GM19240 (cell line): ENCODE results near the gene TDRD9.

Experiments used
- DNase-seq: peaks from one replicate; pipeline ENCODE4 v3.0.0; 2011; ENCODE audit warnings: low spot score; ENCODE audit not compliant: insufficient read length

TDRD9 gene

DNA sequence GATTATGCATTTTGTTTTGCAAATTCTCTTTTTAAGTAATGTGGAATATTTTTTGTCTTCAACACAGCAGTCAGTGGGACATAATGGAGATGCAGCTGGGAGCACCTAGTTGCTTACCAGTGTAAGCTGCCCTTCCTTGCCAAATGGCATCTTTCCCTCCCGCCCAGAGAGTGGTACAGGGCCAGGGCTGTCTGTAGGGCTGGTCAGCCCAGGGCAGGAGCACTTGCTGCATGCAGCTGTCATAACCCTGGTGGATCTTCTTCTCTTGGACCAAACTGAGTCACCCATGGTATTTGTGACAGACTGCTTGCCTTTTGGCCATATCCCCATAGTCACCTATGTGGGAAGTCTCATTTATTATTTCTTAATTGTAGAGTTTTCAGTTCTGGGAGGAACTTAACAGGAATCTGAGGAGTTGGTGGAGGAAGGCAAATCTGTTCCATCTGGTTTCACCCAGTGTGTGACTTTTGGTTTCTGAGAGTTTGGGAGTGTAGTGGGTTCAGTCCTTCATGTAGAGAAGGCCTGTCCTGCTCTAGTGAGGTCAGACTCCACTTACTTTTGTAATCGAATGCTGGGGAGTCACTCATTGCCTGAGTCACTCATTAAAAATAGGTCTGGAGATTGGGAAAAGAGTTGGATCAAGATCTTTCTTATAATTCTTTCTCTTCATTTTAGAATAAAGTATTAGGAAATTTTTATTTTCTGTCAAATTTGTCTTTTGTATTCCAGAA is 95.2 kb downstream of the TDRD9 start:
- no peak for DNase-seq

DNA sequence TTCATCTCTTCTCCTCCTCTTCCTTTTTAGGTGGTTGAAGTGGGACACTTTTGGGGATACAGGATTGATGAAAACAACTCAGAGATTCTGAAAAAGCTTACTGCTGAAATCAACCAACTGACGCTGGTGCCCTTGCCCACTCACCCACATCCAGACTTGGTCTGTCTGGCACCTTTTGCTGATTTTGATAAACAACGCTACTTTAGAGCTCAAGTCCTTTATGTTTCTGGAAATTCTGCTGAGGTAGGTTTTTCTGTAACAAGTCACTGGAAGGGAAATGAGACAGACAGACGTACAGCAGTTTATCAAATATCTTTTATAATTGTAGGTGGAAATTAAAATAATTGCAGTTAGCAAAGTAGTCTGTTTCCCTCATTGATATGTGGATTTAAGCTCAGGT is 97.3 kb downstream of the TDRD9 start:
- DNase-seq, result no peak

DNA sequence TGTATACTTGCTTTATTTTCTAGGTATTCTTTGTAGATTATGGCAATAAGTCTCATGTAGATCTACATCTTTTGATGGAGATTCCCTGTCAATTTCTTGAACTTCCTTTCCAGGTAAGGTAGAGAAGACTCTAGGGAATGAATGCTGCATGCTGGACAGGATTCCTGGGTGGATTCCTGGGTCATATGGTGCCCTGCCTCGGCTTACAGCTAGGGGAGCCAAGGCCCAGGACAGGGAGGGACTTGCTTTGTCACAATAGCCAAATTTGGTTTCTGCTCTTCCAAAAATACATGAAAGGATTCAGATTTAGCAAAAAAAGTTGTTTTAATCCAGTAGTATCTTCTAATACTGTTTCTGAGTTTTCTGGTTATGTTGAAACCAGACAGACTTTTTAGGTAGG is 97.8 kb downstream of the TDRD9 start:
- DNase-seq, result no peak

DNA sequence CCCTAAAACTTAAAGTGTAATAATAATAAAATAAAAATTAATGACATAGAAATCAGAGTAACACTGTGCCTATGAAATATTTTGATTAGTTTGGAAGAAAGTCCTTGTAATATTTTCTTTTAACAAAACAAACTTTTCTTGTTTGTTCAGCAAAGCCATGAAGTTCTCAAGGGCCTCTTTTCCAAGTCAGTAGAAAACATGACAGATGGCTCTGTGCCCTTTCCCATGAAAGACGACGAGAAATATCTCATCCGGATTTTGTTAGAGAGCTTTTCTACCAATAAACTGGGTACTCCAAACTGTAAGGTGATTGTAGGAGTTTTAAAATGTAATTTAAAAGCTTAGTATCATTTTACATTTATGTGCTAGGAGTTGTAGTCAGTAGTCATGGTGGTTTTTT is 102.7 kb downstream of the TDRD9 start:
- no peak for DNase-seq

DNA sequence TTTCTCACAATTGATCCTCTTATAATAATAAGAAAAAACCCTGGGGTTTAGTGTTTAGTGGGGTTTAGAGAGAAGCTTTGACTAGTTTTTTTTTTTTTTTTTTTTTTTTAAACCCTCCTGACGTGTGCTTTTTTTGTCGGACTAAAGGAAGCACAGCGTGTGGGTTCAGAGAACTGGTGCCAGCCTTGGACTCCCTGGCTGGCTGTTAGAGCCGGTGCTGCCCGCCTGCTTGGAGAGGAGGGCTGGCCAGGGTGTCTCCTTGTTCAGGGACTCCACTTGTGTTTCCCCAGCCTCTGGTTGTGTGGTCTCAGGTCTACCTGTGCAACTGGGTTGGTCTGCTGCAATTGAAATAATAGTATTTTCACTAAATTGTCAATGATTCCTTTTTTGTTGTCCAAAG is 103.1 kb downstream of the TDRD9 start:
- DNase-seq, result no peak

DNA sequence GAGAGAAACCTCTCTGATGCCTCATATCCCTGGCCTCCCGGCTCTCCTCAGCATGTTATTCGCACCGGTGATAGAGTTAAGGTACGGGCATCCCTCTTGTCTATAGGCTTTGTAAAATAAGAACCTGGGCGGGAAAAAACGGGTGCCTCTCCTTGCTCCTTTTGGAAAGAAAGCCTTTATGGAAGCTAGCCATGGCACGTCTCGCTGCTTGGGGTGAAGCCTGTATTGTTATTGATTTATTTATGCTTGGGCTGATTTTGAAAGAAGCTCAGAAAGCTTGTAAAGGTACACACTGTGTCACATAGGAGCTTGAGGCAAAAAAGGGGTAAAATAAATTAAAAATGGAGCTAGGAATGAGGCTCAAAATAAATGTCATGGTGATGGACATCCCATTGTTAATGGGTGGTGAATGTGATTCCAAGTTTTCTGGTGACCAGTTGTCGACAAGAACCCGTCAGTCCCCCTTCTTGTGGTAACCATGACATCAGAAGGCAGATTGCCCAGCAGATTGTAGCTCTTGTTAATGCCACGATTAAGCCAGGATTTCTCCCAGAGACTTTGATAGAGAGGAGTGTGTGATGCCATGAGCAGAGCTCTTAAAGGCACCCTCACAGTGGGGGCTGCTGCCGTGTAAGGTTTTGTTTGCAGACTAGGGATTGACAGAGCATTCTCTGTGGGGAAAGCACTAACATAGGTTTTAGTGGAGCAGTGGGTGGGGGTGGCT is 106.9 kb downstream of the TDRD9 start:
- no peak for DNase-seq

DNA sequence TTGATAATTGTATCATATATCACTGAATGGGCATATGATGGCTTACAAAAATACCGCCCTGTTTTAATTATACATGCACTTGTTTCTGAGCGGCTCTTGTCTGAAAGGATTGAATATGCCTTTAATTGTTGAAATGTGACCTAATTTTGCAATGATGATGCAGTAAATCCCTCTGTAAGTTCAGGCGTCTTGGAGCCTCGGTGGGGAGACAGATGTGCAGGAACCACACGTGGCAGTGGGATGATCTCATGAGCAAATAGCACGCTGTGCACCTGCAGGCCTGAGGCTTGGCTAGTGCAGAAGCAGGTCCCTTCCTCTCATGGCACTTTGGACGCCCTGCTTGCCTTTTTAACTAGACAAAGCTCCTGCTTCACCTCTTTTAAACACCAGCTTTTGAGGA is 108.0 kb downstream of the TDRD9 start:
- DNase-seq, result no peak

DNA sequence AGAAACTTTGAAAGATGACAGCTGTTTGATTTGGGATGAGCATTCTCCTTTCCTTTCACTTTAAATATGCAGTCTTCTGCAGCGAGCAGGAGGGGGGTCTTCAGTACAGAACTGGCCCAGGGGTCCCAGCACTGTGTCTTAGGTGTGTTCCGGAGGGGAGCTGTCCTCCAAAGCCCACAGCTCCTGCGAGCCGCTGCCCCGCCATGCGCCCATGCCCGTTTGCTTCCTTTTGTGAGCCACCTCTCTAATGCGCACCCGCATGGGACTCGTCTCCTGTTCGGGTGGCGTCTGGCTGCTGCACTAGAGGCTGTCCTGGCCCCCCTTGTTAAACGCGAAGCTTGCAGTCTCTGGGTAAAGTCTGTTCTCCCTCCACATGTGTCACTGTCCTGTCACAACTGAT is 108.8 kb downstream of the TDRD9 start:
- DNase-seq, result no peak

DNA sequence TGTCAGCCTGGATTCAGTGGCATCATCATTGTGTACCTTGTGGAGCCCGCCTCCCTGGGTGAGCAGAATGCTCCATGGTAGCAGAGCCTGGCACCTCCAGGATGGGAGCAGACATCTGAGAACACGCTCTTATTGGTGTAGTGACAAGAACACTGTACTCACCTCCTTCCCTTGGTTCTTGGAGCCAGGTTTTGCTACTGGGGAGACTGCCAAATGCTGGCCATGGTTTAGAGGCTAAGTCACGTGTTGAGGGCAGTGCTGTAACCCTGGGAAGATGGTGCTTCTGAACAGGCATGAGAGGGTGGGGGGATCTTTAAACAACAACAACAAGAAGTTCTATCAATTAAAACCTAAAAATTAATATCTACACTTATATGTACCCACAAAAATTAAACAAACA is 109.6 kb downstream of the TDRD9 start:
- DNase-seq, result no peak

DNA sequence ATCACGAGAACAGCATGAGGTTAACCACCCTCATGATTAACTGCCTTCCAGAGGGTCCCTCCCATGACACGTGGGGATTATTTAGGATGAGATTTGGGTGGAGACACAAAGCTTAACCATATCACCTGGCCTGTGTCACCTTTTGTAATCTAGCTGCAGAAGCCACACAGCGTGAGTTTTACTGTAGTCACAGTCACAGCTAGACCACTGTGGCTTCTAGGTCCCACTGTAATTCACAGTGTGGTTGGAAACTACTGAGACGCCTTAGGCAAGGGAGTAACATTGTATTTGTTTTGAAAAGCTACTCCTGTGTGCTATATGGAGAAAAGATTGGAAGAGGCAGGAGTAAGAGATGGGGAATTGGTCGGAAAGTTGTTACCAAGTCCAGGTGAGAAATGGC is 111.0 kb downstream of the TDRD9 start:
- DNase-seq, result no peak

DNA sequence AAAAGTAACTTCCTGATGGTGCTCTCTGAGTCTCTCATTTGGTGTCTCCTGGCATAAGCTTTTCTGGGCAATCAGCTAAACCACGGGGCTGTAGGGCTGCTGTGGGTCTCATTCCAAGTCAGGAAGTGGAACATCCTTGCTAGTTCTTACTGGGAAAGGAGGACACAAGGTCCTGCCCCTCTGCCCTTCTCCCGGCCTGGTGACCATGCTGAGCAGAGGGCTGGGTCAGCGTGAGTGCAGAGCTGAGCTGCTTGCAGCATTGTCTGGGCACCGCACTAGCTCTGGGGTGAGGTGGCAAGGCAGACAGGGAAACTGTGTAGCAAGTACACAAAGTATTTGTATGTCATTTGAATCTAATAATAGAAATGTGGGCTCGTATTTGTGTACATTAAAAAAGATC is 112.3 kb downstream of the TDRD9 start:
- no peak for DNase-seq

DNA sequence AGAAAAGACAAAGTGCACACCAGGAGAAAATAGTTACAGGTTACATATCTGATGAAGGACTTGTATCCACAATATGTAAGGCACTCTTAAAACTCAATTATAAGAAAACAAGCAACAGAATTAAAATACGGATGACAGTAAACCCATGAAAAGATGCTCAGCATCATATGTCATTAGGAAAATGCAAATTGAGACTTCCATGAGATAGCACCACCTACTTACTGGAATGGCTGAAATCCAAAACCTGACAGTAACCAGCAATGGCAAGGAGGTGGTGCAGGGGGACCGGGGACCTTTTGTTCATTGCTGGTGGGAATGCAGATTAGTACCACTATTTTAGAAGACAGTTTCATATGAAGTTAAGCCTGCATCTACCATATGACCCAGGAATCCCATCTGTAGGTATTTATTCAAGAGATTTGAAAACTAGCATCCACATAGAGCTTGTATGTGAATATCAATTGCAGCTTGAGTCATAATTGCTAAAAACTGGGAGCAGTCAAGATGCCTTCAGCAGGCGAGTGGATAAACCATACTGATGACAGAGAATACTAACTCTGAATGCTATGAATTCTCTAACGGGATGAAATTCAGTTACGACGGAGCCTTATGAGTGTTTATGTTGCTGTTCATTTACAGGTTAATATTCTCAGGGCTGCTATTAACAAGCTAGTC is 113.3 kb downstream of the TDRD9 start:
- DNase-seq, result no peak

DNA sequence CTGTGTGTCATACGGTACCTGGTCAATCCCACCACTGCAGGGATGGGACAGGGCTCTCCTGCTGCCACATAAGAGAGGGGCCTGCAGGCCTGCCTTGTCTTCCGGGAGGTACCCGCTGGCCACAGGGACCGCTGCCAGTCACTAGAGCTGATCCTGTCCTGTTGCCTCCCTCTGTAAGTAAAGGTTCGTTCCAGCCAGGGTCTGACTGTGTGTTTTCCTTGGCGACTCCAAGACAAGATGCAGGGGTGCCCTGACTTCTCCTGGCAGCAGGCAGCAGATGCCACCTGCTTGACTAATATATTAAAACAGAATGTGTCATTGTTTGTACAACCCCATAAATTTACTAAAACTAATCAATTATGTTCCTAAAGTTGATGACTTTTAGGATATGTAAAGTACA is 115.8 kb downstream of the TDRD9 start:
- no peak for DNase-seq

DNA sequence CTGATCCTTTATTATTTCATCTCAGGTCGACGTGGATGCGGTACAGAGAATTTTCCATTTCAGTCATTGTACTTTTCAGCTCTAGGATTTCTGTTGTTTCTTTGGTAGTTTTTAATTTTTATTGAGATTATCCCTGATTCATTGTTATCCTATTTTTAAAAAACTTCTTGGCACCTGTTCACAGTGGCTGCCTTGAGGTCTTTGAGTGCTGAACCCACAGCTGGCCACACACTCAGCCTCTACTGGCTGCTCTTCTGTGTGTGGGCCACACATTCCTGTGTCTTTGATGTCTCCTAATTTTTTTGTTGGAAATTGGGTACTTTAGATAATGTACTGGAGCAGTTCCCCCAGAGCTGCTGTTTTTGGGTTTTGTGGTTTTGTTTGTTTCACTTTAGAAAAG is 119.5 kb downstream of the TDRD9 start:
- DNase-seq, result no peak

DNA sequence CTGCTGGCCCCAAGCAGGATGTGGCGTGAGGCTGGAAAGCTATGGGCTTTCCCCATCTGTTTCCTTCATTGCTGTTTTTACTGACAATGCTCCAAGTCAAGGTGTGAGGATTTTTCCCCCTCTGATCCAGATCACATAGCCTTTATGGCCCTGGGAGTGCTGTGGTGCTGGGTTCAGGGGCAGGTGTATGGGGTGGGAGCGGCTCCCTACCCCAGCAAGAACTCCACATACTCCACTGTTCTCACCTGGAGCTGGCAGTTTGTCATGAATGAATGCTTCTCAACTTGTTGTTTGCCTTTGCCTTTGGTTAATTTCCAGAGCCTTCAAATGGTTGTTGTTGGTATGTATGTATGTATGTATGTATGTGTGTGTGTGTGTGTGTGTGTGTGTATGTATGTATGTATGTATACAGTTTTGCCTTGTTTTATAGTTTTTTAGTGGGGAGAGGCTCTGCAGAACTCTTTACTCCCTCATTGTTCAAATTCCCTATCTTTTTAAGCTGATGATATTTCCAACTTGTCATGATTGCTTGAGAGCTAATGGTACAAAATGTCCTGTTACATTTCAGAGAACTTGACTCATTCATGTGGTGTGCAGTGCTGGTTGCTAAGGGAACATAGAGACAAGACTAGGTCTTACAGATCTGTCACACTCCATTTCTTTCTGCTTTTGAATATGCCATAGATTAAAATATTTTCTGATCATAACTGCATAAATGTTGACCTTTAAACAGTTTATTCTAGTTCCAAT is 120.7 kb downstream of the TDRD9 start:
- no peak for DNase-seq

DNA sequence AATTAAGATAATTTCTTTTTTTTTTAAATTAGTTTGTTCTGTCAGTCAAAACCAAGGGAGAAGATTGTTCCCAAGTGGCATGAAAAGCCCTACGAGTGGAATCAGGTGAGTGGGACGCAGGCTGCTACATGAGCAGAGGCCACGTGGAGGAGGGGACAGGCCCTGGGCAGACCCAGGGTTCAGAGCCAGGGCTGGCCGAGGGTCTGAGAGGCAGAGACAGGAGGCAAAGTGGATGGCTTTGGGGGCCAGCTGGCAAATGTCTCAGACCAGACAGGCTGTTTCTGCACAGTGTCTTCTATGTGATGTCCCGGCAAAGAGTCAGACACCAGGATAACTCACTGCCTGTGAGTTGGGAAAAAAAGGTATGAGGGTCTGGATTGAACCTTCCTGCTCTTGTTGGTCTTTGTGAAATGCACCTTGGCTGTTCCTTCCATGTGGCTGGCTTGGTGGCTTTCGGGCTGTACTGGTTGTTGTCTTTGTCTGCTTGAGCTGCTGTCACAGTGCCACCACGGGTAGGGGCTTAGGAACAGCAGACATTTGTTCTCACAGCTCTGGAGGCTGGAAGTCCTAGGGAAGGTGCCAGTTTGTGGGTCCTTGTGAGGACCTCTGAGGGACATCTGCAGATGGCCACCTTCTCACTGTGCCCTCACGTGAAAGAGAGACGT is 121.5 kb downstream of the TDRD9 start:
- no peak for DNase-seq

DNA sequence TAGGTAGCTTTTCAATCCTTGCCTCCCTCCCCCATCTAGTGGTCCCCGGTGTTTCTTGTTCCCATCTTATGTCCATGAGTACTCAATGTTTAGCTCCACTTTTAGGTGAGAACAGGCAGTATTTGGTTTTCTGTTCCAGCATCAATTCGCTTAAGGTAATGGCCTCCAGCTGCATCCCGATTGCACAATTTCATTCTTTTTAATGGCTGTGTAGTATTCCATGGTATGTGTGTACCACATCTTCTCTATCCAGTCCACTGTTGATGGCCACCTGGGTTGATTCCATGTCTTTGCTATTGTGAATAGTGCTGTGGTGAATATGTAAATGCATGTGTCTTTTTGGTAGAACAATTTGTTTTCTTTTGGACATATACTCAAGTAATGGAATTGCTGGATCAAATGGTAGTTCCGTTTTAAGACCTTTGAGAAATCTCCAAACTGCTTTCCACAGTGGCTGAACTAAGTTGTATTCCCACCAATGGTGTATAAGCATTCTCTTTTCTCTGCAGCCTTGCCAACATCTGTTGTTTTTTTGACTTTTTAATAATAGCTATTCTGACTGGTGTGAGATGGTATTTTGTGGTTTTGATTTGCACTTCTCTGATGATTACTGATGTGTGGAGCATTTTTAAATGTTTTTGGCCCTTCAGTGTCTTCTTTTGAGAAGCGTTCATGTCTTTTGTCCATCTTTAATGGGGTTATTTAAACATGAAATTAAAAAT is 123.0 kb downstream of the TDRD9 start:
- DNase-seq, result no peak

DNA sequence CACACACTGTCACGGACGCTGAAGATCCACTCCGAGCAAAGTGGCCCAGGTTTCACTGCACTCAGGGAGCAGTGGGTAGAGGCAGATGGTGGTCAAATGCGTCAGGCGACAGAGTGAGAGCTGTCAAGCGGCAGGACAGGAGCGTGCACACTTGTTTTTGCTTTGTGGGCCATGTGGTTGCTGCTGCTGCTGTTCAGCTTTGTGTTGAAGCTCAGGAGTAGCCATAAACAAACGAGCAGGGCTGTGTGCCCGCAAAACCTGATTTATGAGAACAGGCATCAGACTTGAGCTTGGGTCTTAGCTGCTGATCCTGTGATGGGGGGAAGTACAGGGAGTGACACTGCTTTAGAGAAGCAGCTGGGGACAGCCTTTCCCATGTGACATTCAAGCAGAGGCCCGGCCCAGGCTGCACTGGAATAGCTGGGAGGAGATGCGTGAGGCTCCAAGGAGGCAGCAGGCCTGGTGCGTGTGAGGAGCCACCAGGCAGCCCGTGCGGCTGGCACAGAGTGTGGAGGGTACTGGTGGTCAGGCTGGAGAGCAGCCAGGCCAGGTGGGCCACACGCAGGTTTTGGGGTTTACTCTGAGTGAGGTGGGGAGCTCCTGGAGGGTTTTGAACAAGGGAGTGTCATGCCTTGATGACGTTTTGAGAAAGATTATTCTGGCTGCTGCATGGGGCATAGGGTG is 126.1 kb downstream of the TDRD9 start:
- DNase-seq, result no peak

DNA sequence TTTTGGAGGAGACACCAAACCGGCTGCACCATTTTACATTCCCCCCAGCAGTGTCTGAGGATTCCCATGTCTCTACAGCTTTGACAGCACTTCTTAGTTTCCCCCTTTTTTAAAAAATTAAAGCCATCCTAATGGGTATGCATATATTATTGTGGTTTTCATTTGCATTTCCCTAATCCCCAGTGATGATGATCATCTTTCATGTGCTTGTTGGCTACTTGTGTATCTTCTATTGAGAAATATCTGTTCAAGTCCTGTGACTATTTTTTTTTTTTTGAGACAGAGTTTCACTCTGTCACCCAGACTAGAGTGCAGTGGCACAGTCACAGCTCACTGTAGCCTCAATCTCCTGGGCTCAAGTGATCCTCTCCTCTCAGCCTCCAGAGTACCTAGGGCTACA is 134.0 kb downstream of the TDRD9 start:
- DNase-seq, result no peak

DNA sequence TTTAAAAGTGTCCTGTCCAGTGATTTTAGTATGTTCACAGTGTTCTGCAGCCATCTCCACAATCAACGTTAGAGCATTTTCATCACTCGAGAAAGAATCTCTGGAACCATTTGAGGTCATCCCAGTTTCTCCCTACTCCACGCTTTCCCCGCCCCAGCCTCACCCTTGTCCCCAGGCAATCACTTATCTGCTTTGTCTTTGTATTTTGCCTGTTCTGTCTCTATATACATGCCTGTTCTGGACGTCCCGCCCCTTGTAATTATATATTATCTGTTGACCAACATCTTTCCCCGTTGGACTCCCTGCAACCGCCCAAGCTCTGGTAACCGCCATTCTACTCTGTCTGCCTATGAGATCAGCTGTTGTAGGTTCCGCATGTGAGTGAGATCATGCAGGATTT is 135.7 kb downstream of the TDRD9 start:
- DNase-seq, result no peak
